Measurements from ENCODE around the gene BEX2. TPM values are rescaled to one million over a fixed set of nuclear protein-coding genes. Genes with fewer than 3 reads are reported as not detected.

Gene BEX2
- total RNA-seq: 1.5 TPM in 1 of 2 replicates, not detected in the other

GRCh38 chrX:103310555-103311398, at the start of gene BEX2:
TSS of gene BEX2 (minus strand) at chrX:103310990. CDS start at chrX:103309976, 1,014 bp downstream.

GRCh38 chrX:103356130-103356798, 45.5 kb upstream of the BEX2 start, which contains the start of gene TCEAL9:
TSS of gene TCEAL9 (plus strand) at chrX:103356506. CDS start at chrX:103357685, 1,179 bp downstream.

GRCh38 chrX:103329991-103330390, 19.2 kb upstream of the BEX2 start, which contains the start of gene TCEAL7:
TSS of gene TCEAL7 (plus strand) at chrX:103330239. CDS start at chrX:103331404, 1,165 bp downstream.

GRCh38 chrX:103276581-103277002, 34.2 kb downstream of the BEX2 start, which contains the start of gene TCEAL5:
TSS of gene TCEAL5 (minus strand) at chrX:103276750. CDS start at chrX:103274563, 2,187 bp downstream.

Other genes starting within 250 kb of the BEX2 start
- 0.32 TPM in 1 of 2 replicates, not detected in the other for gene BEX1, start 246.8 kb downstream of the BEX2 start, total RNA-seq
- gene NXF3, start 217.8 kb downstream of the BEX2 start, total RNA-seq: not detected in 2 replicates
- 29.9 and 33.4 TPM in 2 replicates for gene BEX4, start 95.9 kb downstream of the BEX2 start, total RNA-seq
- gene TCEAL8, start 55.8 kb downstream of the BEX2 start, total RNA-seq: 102 and 106 TPM in 2 replicates
- not detected in 2 replicates for gene TCEAL5, start 34.2 kb downstream of the BEX2 start, total RNA-seq
- 5.5 and 18.4 TPM in 2 replicates for gene TCEAL7, start 19.2 kb upstream of the BEX2 start, total RNA-seq
- gene TCEAL9, start 45.5 kb upstream of the BEX2 start, total RNA-seq: 136 and 191 TPM in 2 replicates
- 319 and 348 TPM in 2 replicates for gene BEX3, start 65.5 kb upstream of the BEX2 start, total RNA-seq
- not detected in 2 replicates for gene RAB40A, start 208.5 kb upstream of the BEX2 start, total RNA-seq

Data from epithelial cell of umbilical artery (primary cell).